HFF-Myc (cell line): ENCODE data around the gene TSPAN18.
A peak's percentile ranks its signal among the peaks of the same experiment; 100 is the strongest.

Source experiments
- DNase-seq: peaks from one replicate; pipeline ENCODE4 v3.0.0-alpha.2; 2011; ENCODE audit warnings: low read depth; ENCODE audit errors: extremely low read depth
- H3K4me3 ChIP-seq: replicated peaks from 2 replicates; pipeline ENCODE4 v1.5.1; 2011; ENCODE audit warnings: low read depth, mild to moderate bottlenecking, control low read depth, low read length
- CTCF ChIP-seq: IDR thresholded peaks from 2 replicates; pipeline ENCODE4 v1.5.1; 2012; ENCODE audit warnings: mild to moderate bottlenecking, low read depth, low read length, control low read depth; ENCODE audit errors: missing control alignments

TSPAN18 gene

GRCh38 chr11:44939673-44940395 is 213.1 kb downstream of the TSPAN18 start:
- peak; percentile 10 for TF ChIP-seq CTCF
- H3K4me3 ChIP-seq = no peak overlapping the region
- no peak for DNase-seq

- no peak overlapping the region for H3K4me3 ChIP-seq
- DNase-seq = no peak
- no peak for TF ChIP-seq CTCF
These were observed 213.6 kb downstream of the TSPAN18 start for GRCh38 chr11:44940404-44940803.

GRCh38 chr11:44940835-44941234 is 214.1 kb downstream of the TSPAN18 start:
- no peak for TF ChIP-seq CTCF
- H3K4me3 ChIP-seq = no peak overlapping the region
- no peak for DNase-seq

DNA sequence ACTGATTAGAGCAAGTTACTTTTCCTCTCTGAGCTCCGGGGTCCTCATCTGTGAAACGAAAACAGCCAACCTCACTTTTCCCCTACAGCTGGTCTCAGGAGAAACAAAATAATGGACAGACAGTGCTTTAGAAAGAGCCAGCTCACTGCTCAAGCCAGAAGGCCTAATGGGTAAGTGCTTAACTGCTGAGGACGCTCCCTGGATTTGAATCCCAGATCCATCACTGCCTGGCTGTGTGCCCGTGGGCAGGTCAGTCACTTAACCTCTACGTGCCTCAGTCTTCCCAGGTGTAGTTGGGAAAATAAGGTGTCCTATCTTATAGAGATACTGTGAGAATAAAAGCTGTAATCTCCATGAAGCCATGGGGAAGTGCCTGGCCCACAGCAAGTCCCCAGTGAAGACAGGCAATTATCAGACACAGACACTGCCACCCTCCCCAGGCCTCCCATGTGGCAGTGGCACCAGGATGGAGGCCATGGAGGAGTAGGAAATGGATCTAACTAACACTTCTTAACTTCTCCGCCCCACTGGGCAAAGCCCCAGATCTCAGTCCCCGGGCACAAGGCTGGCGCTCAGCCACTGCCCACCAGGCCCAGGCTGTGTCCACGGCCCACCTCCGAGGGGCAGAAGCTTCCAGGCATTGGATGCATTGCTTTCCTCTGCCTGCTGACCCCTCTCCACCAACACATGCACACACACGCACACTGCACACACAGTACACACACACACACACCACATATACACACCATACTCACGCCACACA is 214.7 kb downstream of the TSPAN18 start:
- H3K4me3 ChIP-seq = no peak overlapping the region
- DNase-seq = no peak
- no peak for TF ChIP-seq CTCF

- no peak overlapping the region for H3K4me3 ChIP-seq
- no peak for DNase-seq
- no peak for TF ChIP-seq CTCF
These were observed 215.5 kb downstream of the TSPAN18 start for GRCh38 chr11:44942029-44942955.

DNA sequence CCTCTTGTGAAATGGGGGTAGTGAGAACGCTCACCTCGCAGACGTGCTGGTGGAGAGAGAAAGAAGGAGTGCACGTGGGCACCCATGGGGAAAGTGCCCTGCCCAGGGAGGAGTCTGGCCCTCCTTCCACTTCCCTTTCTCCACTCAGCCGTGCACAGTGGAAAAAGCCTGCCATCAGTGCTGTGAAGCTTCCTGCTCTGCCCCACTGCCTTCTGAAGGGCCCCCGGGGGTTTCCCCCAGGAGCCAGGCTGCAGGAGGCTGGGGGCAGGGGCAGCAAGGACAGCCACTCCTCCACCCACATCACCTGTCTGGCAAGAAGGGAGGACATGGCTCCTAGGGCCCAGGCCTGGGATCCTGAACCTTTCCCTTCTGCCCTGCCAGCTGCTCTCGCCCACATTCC is 216.4 kb downstream of the TSPAN18 start:
- DNase-seq = no peak
- no peak overlapping the region for H3K4me3 ChIP-seq
- TF ChIP-seq CTCF = no peak
